NCI-H1694 treated with DMSO at 0.1 percent for 48 hours (cell line): ENCODE data around the gene FAM3C.

Experiments used
- DNase-seq: peaks from one replicate; lab custom pipeline; 2025; lab: John Stamatoyannopoulos, UW

Gene FAM3C

DNA sequence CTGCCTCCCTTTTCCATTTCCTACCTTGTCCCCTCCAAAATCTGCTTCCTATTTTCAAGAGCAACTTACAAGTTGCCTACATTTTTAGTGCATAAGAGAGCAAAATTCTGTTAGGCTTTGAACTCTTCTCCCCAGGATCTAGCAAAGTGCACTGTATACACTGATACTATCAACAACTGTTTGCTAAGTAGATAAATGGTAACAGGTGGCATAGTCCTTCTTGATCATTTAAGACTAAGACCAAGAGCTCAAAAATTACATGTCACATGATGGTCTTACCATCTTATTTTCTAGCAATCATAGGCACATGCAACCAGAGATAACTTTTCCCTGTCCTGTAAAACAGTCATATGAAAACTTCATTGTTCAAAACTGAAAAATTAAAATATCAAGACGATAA, 16.2 kb downstream of the FAM3C start:
- no peak for DNase-seq

DNA sequence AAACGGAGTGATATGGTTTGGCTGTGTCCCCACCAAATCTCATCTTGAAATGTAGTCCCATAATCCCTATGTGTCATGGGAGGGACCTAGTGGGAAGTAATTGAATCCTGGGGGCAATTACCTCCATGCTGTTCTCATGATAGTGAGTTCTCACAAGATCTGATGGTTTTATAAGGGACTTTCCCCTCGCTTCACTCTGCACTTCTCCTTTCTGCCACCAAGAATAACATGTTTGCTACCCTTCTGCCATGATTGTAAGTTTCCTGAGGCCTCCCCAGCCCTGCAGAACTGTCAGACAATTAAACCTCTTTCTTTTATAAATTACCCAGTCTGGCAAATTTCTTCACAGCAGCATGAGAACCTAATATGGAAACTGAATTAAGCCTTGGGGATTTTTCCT, 19.1 kb downstream of the FAM3C start:
- DNase-seq = no peak

DNA sequence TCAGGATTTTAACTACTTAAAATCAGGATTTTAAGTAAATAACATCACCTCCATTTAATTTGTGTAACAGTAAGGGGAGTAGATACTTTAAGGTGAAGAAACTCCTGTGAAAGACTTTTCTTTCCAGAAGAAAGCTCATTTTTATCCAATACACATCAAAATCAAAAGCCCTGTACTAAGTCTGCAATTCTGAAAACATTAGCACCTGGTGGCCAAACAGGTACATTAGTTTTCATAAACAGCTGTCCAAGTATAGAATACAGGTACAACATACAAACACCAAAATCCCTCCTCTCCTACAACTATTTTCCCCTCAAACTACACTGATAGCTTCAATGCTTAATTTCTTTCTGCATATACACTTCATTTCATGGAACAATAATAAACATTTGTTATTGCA, 22.9 kb downstream of the FAM3C start:
- no peak for DNase-seq

DNA sequence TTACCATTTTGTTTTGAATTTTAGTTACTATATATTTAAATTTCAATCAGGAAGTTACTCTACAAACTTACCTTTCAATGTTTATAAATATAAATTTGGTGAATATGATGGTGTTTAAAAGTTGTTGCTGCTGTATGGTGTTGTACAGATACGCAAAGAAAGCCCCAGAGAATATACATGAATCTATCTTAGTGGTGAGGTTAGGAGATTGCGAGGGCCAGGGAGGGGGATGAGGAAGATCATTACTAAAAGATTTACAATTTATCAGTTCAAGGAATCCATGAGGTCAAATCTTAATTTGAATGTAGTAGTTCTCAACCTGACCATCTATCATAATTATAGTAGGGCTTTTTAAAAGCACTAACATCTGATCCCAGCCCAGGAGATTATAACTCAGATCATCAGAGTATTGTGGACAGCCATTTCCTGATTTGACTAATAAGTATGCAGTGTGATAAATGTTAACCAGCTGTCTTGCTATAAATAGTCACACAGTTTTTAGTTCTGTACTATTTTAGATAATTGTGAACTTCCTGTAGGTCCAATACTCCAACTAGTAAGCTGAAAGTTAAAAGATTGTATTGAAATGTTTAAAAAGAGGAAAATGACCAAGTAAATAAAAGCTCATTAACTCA, 23.6 kb downstream of the FAM3C start:
- no peak for DNase-seq

DNA sequence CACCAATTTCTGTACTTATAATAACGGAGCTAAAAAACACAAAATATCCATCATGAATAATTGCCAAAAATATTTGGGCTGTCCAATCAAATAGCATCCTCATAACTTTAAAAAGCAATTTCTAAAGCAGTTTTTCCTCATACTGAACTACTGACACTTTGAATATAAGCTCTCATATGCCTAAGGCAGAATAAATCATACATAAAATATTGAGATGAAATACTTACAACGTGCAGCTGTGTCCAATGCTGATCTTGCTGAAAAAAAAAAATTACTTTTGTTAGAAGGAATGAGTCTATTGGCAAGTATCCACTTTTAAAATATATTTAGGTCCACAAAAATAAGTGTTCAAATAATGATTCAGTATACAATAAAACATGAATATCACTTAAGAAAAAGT, 24.2 kb downstream of the FAM3C start:
- no peak for DNase-seq

DNA sequence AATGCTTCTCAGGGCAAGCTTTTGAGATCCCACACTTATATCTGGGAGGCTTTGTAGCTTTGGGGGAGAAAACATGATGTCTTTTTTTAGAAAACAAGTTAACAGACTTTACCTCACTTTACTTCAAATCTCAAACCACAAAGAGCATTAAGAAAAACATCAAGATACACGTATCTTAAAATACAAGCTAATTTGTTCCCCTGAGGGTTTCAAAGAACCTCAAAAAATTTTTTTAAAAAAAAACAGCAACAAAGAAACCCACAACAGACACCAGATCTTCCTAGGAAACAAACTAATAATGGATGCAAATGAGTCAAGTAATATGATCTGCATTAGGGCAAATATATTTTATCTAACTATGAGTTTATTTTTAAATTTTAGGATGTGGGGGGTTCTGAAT, 24.7 kb downstream of the FAM3C start:
- DNase-seq = no peak

DNA sequence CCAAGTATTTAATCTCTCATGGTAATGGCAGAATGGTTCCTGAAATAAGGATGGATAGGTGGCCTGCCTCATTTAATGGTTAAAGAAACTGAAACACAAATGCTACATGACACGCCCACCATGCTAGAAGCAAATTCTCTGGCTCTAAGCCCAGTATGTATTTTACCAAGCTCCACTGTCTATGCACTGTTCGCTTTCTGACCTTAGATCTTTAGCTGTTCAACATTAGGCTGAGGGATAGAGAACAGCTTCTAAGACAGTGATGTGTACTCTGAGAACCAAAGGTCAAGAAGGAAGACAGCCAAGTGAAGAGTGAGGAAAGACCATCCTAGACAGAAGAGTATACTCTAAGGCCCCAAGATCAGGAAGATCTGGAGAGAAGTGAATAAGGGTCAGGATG, 26.6 kb downstream of the FAM3C start:
- peak; percentile 5 for DNase-seq

DNA sequence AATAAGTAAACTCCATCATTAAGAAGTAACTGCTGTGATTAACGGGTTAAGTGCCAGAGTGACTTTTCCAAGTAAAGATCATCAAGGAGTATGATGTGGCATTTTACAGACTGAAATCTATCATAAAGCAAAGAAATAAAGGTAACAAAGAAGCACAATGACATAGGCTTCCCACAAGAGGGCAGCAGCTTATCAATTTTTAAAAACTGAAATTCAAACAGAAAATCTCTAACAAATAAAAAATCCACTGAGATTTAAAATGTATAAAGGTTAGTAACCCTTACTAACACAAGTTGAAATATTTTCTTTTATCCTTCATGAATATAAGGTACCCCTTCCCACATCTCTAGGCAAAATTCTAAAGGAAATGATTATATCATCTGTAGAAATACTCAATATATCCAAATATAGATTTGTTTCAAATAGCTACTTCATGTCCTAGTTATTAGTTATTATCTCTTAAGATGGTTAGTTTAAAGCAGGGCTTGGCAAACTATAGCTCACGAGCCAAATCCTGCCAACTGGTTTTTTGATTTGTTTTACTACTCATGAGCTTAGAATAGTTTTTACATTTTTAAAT, 29.2 kb downstream of the FAM3C start:
- peak; percentile 69 for DNase-seq

DNA sequence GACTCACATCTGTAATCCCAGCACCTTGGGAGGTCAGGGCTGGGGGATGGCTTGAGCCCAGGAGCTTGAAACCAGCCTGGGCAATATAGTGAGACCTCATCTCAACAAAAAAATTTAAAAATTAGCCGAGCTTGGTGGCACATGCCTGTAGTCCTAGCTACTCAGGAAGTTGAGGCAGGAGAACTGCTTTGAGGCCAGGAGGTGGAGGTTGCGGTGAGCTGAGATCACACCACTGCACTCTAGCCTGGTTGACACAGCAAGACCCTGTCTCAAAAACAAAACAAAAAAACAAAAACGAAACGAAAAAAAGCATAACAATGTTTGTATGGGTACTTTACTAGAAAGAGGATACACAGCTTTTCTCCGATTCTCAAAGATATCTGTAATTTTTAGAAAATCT, 35.5 kb downstream of the FAM3C start:
- DNase-seq = no peak

DNA sequence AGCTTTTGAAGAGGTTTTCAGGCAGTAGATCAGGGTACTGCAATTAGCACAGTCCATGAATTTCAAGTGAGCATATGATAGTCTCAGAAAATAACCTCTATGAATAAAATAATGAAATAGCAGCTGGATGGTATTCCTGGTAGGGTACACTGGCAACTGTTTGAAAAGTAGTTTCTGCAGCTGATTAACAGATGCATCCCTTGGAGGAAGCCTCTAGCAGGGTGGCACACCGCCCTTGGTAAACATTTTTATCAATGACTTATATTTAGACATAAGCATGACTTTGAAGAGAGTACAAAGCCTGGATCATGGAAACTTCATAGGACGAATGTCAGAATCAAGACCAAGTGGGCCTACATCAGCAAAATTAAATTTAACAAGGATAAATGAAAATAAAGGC, 40.5 kb downstream of the FAM3C start:
- no peak for DNase-seq

DNA sequence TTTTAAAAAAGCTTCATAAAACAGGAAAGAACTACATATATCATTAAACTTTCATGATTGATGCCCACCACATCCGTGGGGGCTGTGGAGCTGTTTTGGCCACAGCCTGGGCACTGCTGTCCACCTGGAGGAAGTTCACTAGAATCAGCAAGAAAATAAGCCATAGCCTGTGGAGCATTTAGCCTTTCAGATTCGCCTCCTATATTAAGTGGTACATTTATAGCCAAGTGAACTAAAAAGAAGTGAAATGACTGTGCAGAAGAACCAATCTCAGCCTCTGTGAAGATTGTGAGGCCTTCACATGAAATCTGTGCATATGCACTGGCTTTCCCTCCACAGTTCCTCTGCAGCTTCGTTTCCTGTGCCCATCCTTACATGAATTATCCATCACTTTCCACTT, 43.8 kb downstream of the FAM3C start:
- no peak for DNase-seq

DNA sequence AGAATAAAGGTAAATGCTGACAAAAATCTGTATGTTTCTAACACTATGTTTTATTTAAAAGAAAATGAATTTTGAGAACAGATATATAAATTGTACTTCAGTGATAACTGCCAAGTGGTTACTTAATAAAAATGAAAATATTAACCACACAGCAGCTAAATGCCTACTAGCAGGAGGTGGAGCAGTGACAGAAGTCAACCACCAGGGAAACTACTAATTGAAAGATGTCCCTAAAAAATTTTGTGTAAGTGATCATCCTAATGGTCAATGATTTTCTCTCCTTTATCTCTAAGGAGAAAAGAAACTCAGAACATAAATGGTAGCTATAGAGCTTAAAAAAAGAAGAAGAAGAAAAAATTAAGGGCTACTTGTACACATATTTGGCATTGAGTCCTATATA, 44.4 kb downstream of the FAM3C start:
- DNase-seq = no peak

DNA sequence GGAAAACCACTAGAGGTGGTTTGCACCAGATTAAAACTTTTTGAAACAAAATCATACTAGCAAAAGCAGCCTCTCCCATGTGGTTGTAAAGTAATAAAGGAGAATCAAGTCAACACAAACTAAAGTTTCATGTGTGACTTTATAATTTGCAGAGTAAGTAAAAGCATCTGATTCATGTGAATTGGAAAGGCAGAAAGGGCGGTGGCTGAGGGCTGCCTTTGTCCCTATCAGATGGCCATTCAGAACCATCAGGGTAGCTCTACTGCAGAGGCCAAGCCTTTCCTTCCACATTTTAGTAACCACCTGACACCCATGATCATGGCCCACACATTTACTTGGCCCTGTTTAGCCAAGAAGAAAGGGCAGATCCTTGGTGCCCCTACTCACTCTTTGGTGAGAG, 51.6 kb downstream of the FAM3C start:
- DNase-seq = no peak

DNA sequence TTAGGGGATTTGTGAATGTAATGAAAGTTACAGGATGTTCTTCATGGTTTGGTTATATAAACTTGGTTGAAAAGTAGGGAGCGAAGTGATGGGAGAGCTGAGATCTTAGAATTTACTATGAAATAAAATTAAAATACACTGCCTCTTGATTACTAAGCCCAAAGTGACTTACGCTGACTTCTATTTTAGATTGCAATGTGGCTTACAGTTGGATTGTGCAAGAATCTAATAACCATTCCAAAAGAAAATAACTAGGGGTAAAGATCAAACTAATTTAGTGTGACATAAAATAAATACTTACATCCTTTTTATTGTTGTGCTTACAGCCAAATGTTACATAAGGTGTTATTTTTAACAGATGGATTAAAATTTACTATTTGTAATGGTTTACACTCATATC, 52.0 kb downstream of the FAM3C start:
- DNase-seq = no peak

DNA sequence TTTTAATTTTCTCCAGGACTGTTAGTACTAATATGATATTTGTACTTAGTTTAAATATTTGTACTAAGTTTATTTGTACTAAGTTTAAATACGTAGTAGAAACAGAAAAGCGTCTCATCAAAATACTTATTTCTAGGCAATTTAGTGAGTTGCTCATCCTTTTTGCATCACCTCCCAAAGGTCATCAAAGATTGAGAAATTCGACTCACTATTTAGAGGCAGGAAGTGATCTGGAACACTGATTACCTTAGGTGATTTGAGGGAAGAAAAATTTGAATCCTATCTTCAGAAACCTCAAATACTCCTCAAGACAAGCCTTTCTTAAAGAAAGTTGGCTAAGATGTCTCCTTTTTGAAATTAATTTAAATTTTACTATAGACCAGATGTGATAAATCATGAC, 52.8 kb downstream of the FAM3C start:
- no peak for DNase-seq

DNA sequence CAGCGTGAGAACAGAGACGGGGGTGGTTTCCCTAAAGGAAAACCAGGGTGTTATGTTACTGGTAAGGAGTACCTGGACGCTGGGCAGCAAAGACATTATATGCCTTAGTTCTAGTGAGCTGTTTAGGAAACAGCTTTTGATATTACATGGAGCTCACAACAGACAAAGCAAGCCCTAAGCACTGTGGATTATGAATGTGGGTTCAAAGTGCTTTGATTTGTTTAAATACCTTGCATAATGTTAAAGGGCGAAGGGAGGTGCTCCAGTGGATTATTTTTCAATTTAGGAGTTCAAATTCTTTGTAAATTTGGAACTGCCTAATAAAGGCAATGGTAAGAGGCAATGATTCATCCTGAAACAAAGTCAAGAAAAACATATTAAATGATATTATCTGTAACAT, 53.5 kb downstream of the FAM3C start:
- no peak for DNase-seq

DNA sequence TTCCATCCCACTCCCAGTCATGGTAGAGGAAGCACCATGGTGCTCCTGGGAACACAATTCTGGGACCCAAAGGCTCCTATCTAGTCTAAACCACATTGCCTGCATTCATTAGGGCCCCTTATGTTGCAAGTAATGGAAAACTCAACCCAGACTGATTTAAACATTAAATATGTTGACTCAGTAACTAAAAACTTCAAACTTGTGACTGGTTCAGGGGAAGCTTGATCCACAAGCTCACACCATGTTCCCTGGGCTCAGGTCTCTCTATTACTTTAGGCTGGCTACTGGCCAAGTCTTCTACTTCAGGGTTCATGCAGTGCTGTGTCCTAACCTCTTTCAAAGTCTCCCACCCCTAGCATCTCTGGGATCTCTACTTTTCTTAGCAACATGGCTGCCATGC, 54.2 kb downstream of the FAM3C start:
- no peak for DNase-seq

DNA sequence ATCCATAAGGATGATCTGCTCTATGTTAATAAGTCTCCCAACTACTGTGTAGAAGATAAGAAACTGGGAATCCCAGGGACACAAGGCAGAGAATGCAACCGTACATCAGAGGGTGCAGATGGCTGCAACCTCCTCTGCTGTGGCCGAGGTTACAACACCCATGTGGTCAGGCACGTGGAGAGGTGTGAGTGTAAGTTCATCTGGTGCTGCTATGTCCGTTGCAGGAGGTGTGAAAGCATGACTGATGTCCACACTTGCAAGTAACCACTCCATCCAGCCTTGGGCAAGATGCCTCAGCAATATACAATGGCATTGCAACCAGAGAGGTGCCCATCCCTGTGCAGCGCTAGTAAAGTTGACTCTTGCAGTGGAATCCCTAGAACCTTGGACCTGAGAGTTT, 57.0 kb downstream of the FAM3C start:
- no peak for DNase-seq

DNA sequence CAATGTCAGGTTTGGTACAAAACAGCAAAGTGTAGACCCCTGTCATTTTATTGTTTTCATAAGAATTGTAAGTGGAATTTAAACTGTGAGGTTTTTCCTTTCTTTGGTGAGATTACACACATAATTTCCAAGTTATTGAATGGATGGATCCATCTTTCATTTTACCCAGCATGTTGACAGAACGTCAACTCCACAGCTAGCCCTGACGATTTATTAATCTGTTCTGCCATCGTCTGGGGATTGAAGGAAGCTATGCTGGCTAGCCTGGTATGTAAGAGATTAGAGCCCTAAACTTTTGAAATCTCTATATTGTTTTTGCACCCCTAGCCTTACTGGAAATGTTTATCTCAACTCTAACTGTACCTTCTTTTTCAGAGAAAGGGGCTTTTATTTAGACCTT, 58.7 kb downstream of the FAM3C start:
- peak; percentile 64 for DNase-seq

DNA sequence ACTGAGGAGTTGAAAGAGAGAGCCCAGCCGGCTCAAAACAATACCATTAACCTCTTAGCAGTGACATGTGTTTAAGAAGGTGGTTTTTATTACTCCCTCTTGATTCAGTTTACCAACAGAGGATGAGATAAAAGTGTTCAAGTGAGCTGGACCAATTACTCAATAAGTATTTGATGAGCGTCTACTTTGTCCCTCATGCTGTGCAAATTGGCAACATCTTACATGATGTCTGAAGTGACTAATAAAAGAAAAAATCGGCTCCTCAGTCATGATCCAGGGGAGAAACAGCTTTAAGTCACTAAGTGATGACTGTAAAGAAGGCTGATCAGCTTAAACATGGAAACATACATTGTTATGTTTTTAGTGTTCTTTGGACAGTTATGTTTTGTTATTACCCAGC, 59.5 kb downstream of the FAM3C start:
- DNase-seq = no peak

DNA sequence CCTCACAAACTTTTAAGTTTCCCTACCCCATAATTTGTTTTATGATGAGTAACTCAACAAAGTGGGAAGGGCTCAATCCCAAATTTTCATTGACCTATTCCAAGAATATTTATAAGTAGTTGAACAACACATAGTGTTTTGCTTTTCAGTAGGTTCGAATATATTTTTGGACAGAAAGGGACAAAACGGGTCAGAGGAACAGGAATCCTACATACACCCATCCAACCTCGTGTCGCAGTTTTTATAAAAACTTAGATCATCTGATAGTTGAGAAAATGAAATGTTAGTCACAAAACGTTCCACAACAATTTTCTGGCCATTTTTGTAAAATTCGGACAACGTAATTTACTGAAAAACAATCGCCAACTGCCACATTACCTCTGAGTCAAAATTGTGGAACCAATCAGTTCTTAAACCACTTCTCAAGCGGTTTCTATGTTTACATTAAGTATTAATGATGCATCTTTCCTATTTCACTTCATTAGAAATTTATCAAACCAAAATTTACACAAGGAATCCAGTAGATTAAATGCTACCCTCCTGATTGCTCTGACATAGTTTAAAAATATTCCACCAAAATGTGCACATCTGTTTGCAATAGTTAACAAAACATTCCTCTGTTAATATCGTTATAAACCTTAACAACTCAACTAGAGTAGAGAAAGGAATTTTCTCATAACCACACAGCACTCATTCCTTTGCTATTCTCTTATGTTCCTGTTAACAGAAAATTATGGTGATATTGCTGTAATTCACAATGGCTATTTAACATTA, 61.0 kb downstream of the FAM3C start:
- no peak for DNase-seq

DNA sequence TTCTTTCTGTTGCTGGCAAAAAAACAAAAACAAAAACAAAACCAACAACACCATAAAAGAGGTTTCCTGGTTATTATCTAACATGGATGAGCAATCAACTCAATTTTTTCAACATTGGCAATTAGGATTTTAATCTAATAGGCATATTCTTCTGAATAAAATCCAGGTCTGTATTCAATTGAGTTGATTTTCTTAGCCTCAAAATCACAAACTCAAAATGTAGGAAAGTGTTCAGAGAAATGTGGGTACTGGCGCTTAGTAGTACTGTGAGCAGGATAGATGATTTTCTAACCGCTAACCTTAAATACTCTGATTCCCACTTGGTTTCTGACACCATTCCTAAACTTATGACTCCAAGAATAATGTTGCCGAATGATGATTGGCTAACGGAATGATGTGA, 61.7 kb downstream of the FAM3C start:
- DNase-seq = no peak

DNA sequence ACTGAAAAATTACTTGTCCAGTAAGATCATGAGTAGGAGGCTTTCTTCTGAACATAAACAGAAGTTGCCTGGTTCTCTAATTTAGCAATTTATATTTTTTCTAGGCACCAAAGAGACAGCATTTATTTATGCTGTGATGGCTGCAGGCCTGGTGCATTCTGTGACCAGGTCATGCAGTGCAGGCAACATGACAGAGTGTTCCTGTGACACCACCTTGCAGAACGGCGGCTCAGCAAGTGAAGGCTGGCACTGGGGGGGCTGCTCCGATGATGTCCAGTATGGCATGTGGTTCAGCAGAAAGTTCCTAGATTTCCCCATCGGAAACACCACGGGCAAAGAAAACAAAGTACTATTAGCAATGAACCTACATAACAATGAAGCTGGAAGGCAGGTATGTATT, 64.5 kb downstream of the FAM3C start:
- DNase-seq = no peak

DNA sequence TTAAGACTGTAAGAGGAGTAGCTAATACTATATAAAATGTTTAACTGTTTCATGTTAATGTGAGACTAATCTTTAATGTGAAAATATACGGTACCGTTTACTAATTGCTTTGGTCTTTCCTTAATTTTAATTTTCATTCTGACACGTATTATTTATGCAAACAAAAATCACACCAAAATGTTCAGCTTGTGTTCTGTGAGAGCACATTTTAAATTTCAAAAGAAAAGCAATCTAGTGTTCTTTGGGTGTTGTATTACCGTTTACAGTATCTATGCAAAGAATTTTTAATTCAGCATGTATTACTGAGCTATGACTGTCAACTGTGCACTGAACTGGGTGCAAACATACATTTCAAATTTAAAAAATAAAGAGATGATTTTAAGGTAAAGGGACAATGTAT, 65.1 kb downstream of the FAM3C start:
- DNase-seq = no peak
